Peyer's patch (tissue), 4 donors: ENCODE results near the gene CDY2B.
"Not testable (repeated sequence)": the region's sequence is repeated elsewhere in the genome, so short reads cannot be mapped to it uniquely, and the experiment has no call there.

Experiments used
- POLR2A ChIP-seq, 2 donors: fragments of 450-650 bp; IDR thresholded peaks; one replicate each; pipeline ENCODE4 v1.5.1; 2017; ENCODE audit warnings: antibody characterized with exemption in 2 of 2, mild to moderate bottlenecking in 2 of 2, moderate library complexity in 2 of 2
- TF ChIP-seq, protein P1 (sequence below), 6 experiments: fragments of 450-650 bp in 4 of 6; fragments of 200-600 bp in 2 of 6; sonication (generic) in 1 of 6; IDR thresholded peaks; one replicate each; pipeline ENCODE4 v1.5.1; 2017 to 2019; ENCODE audit warnings: antibody characterized with exemption in 6 of 6, mild to moderate bottlenecking in 3 of 6, moderate library complexity in 1 of 6

DNA sequence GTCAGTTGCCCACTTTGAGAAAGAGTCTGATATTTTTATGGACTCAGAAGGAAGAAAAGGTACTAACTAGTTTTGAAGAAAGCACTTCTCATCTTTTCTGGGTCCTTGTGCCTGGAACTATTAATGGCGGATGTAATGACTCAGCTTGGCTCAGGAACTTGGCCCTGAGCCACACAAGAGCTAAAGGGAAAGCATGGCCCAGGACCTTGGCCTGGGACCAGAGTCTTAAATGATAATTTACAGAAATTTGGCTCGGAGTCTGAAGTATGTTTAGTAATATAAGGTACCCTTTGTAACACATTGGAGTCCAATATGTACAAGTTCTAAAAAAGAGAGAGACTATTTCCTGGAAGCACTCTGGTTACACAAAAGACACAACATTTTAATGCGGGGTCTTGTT, 4.6 kb downstream of the CDY2B start:
- TF ChIP-seq, protein P1, sequence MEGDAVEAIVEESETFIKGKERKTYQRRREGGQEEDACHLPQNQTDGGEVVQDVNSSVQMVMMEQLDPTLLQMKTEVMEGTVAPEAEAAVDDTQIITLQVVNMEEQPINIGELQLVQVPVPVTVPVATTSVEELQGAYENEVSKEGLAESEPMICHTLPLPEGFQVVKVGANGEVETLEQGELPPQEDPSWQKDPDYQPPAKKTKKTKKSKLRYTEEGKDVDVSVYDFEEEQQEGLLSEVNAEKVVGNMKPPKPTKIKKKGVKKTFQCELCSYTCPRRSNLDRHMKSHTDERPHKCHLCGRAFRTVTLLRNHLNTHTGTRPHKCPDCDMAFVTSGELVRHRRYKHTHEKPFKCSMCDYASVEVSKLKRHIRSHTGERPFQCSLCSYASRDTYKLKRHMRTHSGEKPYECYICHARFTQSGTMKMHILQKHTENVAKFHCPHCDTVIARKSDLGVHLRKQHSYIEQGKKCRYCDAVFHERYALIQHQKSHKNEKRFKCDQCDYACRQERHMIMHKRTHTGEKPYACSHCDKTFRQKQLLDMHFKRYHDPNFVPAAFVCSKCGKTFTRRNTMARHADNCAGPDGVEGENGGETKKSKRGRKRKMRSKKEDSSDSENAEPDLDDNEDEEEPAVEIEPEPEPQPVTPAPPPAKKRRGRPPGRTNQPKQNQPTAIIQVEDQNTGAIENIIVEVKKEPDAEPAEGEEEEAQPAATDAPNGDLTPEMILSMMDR (IDR thresholded peaks at IDR 0.05): not testable (repeated sequence)
- TF ChIP-seq POLR2A (IDR thresholded peaks at IDR 0.05): not testable (repeated sequence)
